ENCODE results near the gene DHX36.

Gene DHX36

DNA sequence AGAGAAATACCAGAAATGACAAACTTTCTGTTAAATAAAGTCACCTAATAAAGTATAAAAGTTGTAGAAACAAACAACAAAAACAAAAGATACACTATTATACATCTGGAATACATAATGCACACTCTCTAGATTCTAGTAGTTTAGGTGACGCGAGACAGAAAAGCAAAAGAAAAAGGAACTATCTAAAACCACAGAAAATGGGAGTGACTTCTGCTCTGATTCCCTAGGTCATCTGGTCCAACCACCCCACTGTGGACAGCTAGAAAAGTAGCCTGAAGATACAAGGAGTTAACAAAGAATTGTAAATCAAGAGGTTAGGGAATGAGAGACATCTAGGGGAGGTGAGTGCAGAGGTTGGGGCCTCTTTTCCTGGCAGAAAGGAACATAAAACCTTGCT is 39.1 kb downstream of the DHX36 start:
- H3K9ac ChIP-seq (ENCODE audit: low read length in 2 of 2) = no peak overlapping the region
- no peak overlapping the region for H3K27ac ChIP-seq (ENCODE audit: low read length)
- no peaks in the 10 kb centered on the region for H3K4me1 ChIP-seq (ENCODE audit: control insufficient read depth, insufficient read depth, low read length)
- peaks cover 2 to 17% of the 10 kb centered on the region in 2 donors for H3K36me3 ChIP-seq (ENCODE audit: control insufficient read depth in 2 of 2, insufficient read depth in 2 of 2, low read length in 2 of 2)
- H3K4me3 ChIP-seq (ENCODE audit: low read length in 2 of 2) = no peak overlapping the region
- no peaks in the 10 kb centered on the region for H3K27me3 ChIP-seq (ENCODE audit: control insufficient read depth in 1 of 2, insufficient read depth in 2 of 2, low read length in 2 of 2)
- no peaks in the 10 kb centered on the region for H3K9me3 ChIP-seq (ENCODE audit: control insufficient read depth in 2 of 2, low read length in 2 of 2)

GRCh38 chr3:154280161-154280560 is 44.1 kb downstream of the DHX36 start:
- Histone ChIP-seq H3K27ac (ENCODE audit: low read length) (no peak overlapping the region), H3K36me3 (ENCODE audit: control insufficient read depth in 2 of 2, insufficient read depth in 2 of 2, low read length in 2 of 2) (peaks cover 14 to 27% of the 10 kb centered on the region in 2 donors), H3K9me3 (ENCODE audit: control insufficient read depth in 2 of 2, low read length in 2 of 2) (no peaks in the 10 kb centered on the region), H3K27me3 (ENCODE audit: control insufficient read depth in 1 of 2, insufficient read depth in 2 of 2, low read length in 2 of 2) (no peaks in the 10 kb centered on the region), H3K4me1 (ENCODE audit: control insufficient read depth, insufficient read depth, low read length) (no peaks in the 10 kb centered on the region), H3K9ac (ENCODE audit: low read length in 2 of 2) (no peak overlapping the region), H3K4me3 (ENCODE audit: low read length in 2 of 2) (no peak overlapping the region)

- Histone ChIP-seq H3K27ac (ENCODE audit: low read length) (no peak overlapping the region), H3K27me3 (ENCODE audit: control insufficient read depth in 1 of 2, insufficient read depth in 2 of 2, low read length in 2 of 2) (no peaks in the 10 kb centered on the region), H3K9ac (ENCODE audit: low read length in 2 of 2) (no peak overlapping the region), H3K9me3 (ENCODE audit: control insufficient read depth in 2 of 2, low read length in 2 of 2) (no peaks in the 10 kb centered on the region), H3K4me3 (ENCODE audit: low read length in 2 of 2) (no peak overlapping the region), H3K36me3 (ENCODE audit: control insufficient read depth in 2 of 2, insufficient read depth in 2 of 2, low read length in 2 of 2) (peaks cover 21 to 30% of the 10 kb centered on the region in 2 donors), H3K4me1 (ENCODE audit: control insufficient read depth, insufficient read depth, low read length) (no peaks in the 10 kb centered on the region)
These were observed 48.3 kb downstream of the DHX36 start for GRCh38 chr3:154275965-154276364.

- Histone ChIP-seq H3K4me1 (ENCODE audit: control insufficient read depth, insufficient read depth, low read length) (no peaks in the 10 kb centered on the region), H3K27me3 (ENCODE audit: control insufficient read depth in 1 of 2, insufficient read depth in 2 of 2, low read length in 2 of 2) (no peaks in the 10 kb centered on the region), H3K9me3 (ENCODE audit: control insufficient read depth in 2 of 2, low read length in 2 of 2) (no peaks in the 10 kb centered on the region), H3K9ac (ENCODE audit: low read length in 2 of 2) (no peak overlapping the region), H3K27ac (ENCODE audit: low read length) (no peak overlapping the region), H3K4me3 (ENCODE audit: low read length in 2 of 2) (no peak overlapping the region), H3K36me3 (ENCODE audit: control insufficient read depth in 2 of 2, insufficient read depth in 2 of 2, low read length in 2 of 2) (peaks cover 21 to 24% of the 10 kb centered on the region in 2 donors)
These were observed 49.0 kb downstream of the DHX36 start for GRCh38 chr3:154275292-154275691.

DNA sequence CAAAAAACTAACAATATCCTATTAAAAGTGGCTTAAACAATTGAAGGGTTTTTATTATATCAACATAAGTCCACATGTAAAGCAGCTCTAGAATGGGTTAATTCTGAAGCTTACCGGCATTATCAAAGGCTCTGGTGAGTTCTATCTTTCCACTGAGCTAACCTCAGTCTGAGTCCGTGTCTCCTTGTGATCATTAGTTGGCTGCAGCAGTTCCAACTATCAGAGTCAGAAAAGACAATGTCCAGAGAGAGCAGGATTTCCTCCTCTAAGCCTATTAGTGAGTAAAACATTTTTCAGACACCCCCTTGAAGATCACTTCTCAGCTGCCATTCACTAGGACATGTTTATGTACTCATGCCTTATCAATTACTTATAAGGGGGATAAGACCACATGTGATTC is 49.9 kb downstream of the DHX36 start:
- H3K27me3 ChIP-seq (ENCODE audit: control insufficient read depth in 1 of 2, insufficient read depth in 2 of 2, low read length in 2 of 2) = no peaks in the 10 kb centered on the region
- H3K36me3 ChIP-seq (ENCODE audit: control insufficient read depth in 2 of 2, insufficient read depth in 2 of 2, low read length in 2 of 2) = peaks cover 21 to 24% of the 10 kb centered on the region in 2 donors
- H3K4me3 ChIP-seq (ENCODE audit: low read length in 2 of 2) = no peak overlapping the region
- no peak overlapping the region for H3K27ac ChIP-seq (ENCODE audit: low read length)
- no peaks in the 10 kb centered on the region for H3K9me3 ChIP-seq (ENCODE audit: control insufficient read depth in 2 of 2, low read length in 2 of 2)
- no peak overlapping the region for H3K9ac ChIP-seq (ENCODE audit: low read length in 2 of 2)
- H3K4me1 ChIP-seq (ENCODE audit: control insufficient read depth, insufficient read depth, low read length) = no peaks in the 10 kb centered on the region

DNA sequence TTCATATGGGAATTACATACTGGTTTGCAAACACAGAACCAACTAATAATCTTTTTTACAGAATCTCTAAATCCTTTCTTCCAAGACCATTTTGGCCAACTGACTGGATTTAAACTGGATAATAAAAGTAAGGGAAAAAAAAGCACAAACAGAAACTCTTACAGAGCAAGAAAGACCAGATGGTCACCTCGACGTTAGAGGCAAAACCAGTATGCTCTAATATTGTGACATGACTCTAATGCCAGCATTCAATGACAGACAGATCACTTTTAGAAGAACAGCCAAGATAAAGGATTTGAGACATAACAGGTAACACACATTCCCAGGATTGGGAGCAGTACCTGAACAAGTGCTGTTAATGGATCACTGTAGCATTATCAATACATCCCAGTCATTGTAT is 50.9 kb downstream of the DHX36 start:
- Histone ChIP-seq H3K27ac (ENCODE audit: low read length) (no peak overlapping the region), H3K4me3 (ENCODE audit: low read length in 2 of 2) (no peak overlapping the region), H3K36me3 (ENCODE audit: control insufficient read depth in 2 of 2, insufficient read depth in 2 of 2, low read length in 2 of 2) (peaks cover 18 to 24% of the 10 kb centered on the region in 2 donors), H3K4me1 (ENCODE audit: control insufficient read depth, insufficient read depth, low read length) (no peaks in the 10 kb centered on the region), H3K27me3 (ENCODE audit: control insufficient read depth in 1 of 2, insufficient read depth in 2 of 2, low read length in 2 of 2) (no peaks in the 10 kb centered on the region), H3K9me3 (ENCODE audit: control insufficient read depth in 2 of 2, low read length in 2 of 2) (peaks cover 0 to 1% of the 10 kb centered on the region in 2 donors), H3K9ac (ENCODE audit: low read length in 2 of 2) (no peak overlapping the region)

DNA sequence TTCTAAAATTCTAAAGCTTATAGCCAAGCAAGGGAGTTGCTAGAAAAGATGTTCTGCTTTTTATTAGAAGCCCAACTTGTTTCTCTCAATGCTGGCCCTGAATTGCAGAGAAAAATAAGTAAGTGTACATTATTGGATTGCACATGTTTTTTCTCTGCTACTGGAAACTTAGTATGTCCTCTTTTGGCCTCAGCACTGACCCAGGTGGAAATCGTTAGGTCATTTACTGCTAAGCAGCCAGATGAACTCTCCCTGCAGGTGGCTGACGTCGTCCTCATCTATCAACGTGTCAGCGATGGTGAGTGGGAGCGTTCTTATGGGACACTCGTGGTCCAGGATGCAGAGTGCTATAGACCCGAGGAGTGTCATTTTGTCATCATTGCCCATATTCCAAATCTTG is 69.8 kb downstream of the DHX36 start:
- H3K36me3 ChIP-seq (ENCODE audit: control insufficient read depth in 2 of 2, insufficient read depth in 2 of 2, low read length in 2 of 2) = peaks cover 27 to 37% of the 10 kb centered on the region in 2 donors
- no peaks in the 10 kb centered on the region for H3K27me3 ChIP-seq (ENCODE audit: control insufficient read depth in 1 of 2, insufficient read depth in 2 of 2, low read length in 2 of 2)
- H3K9ac ChIP-seq (ENCODE audit: low read length in 2 of 2) = no peak overlapping the region
- H3K4me1 ChIP-seq (ENCODE audit: control insufficient read depth, insufficient read depth, low read length) = peaks cover 7% of the 10 kb centered on the region
- peaks cover 0 to 3% of the 10 kb centered on the region in 2 donors for H3K9me3 ChIP-seq (ENCODE audit: control insufficient read depth in 2 of 2, low read length in 2 of 2)
- H3K4me3 ChIP-seq (ENCODE audit: low read length in 2 of 2) = no peak overlapping the region
- H3K27ac ChIP-seq (ENCODE audit: low read length) = peak overlapping the region; percentile 46

DNA sequence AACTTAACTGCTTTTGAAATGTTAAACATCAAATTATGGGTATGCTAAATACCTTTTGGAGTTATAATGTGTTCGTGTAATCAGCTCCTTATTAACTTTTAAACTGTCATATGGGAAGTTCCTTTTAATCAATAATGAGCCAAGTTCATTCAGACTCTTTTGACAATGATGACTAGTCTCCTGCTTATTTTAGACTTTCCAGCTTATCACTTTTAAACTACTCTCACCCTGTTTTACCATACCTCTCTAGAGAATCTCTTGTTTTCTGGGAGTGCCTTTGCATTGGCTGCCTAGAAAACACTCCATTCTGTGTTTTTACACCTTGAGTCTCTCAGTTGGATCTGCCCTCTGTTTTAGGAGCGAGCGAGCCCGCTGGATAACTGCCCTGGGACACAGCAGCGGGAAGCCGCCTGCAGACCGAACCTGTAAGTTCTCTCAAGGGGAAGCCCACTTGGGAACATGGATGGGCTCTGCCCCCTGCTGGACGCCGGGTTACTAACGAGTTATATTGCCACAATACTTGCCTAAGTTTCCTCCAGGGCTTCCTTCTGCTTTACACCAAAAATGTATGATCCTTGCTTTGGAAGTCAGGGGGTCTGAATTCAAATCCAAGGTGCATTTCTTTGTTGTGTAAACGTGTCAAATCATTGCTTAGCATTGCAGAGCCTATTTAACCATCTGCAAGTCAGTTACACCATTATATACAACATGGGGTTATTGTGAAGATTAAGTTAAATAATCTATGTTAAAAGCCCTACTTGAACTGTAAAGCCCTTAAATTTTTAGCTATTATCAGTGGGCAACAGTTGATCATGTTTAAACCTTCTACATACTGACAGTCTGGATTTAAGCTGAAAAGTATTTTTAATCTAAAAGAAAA is 71.3 kb downstream of the DHX36 start:
- Histone ChIP-seq H3K36me3 (ENCODE audit: control insufficient read depth in 2 of 2, insufficient read depth in 2 of 2, low read length in 2 of 2) (peaks cover 17 to 28% of the 10 kb centered on the region in 2 donors), H3K27ac (ENCODE audit: low read length) (no peak overlapping the region), H3K9me3 (ENCODE audit: control insufficient read depth in 2 of 2, low read length in 2 of 2) (no peaks in the 10 kb centered on the region), H3K4me1 (ENCODE audit: control insufficient read depth, insufficient read depth, low read length) (peaks cover 7% of the 10 kb centered on the region), H3K27me3 (ENCODE audit: control insufficient read depth in 1 of 2, insufficient read depth in 2 of 2, low read length in 2 of 2) (no peaks in the 10 kb centered on the region), H3K9ac (ENCODE audit: low read length in 2 of 2) (no peak overlapping the region), H3K4me3 (ENCODE audit: low read length in 2 of 2) (peak overlapping the region in 1 of 2 donors; percentile 38)

- H3K27ac ChIP-seq (ENCODE audit: low read length) = no peak overlapping the region
- no peaks in the 10 kb centered on the region for H3K9me3 ChIP-seq (ENCODE audit: control insufficient read depth in 2 of 2, low read length in 2 of 2)
- H3K36me3 ChIP-seq (ENCODE audit: control insufficient read depth in 2 of 2, insufficient read depth in 2 of 2, low read length in 2 of 2) = peaks cover 13 to 25% of the 10 kb centered on the region in 2 donors
- no peak overlapping the region for H3K9ac ChIP-seq (ENCODE audit: low read length in 2 of 2)
- H3K4me3 ChIP-seq (ENCODE audit: low read length in 2 of 2) = no peak overlapping the region
- peaks cover 7% of the 10 kb centered on the region for H3K4me1 ChIP-seq (ENCODE audit: control insufficient read depth, insufficient read depth, low read length)
- no peaks in the 10 kb centered on the region for H3K27me3 ChIP-seq (ENCODE audit: control insufficient read depth in 1 of 2, insufficient read depth in 2 of 2, low read length in 2 of 2)
These were observed 72.7 kb downstream of the DHX36 start for GRCh38 chr3:154251610-154252009.

DNA sequence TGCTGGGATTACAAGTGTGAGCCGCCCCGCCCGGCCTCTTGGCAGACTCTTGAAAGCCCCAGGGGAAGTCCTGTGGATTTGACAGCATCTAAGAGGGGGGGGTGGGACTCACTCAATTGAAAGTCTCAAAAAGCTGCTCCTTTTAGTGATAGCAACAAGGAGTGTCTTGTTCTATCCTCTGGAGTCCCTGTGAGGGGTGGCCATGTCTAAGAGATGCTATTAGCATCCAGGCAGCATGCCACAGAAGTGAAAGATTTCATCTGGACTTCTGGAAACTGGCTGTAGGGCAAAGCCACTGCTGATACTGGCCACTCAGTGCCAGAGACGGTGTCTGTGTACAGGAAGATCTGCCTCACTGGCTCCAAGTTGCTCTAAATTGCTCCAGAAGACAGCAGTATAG is 74.0 kb downstream of the DHX36 start:
- Histone ChIP-seq H3K4me1 (ENCODE audit: control insufficient read depth, insufficient read depth, low read length) (peaks cover 4% of the 10 kb centered on the region), H3K4me3 (ENCODE audit: low read length in 2 of 2) (no peak overlapping the region), H3K9me3 (ENCODE audit: control insufficient read depth in 2 of 2, low read length in 2 of 2) (no peaks in the 10 kb centered on the region), H3K9ac (ENCODE audit: low read length in 2 of 2) (no peak overlapping the region), H3K27me3 (ENCODE audit: control insufficient read depth in 1 of 2, insufficient read depth in 2 of 2, low read length in 2 of 2) (no peaks in the 10 kb centered on the region), H3K27ac (ENCODE audit: low read length) (no peak overlapping the region), H3K36me3 (ENCODE audit: control insufficient read depth in 2 of 2, insufficient read depth in 2 of 2, low read length in 2 of 2) (peaks cover 13 to 27% of the 10 kb centered on the region in 2 donors)

DNA sequence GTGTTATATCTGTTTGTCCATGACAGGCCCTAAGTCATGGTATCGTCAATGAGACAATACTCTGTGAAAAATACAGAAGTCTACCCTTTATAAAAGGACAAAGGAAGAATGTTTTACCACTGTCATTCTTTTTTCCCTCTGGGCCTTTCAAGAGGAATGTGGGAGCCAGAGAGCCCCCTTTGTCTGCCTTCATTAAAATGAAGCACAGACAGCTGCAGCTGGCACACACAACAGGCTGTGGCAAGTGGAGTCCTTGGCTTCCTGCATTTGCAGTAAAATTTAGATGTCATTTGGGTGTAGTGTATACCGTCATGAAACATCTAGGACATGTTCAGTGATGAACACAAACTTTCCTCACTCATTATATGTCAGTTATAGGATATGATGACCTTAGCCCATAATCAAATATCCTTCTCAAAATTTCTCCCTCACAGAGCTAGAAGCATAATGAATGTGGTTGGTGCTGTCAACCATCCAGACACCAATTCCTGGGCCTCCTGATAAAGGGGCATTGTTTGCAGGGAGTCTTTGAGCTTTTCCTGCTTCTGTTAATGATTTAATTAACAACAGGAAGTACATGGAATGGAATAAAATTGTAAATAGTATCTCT is 76.4 kb downstream of the DHX36 start:
- no peaks in the 10 kb centered on the region for H3K9me3 ChIP-seq (ENCODE audit: control insufficient read depth in 2 of 2, low read length in 2 of 2)
- peaks cover 11 to 17% of the 10 kb centered on the region in 2 donors for H3K36me3 ChIP-seq (ENCODE audit: control insufficient read depth in 2 of 2, insufficient read depth in 2 of 2, low read length in 2 of 2)
- H3K4me1 ChIP-seq (ENCODE audit: control insufficient read depth, insufficient read depth, low read length) = peaks cover 4% of the 10 kb centered on the region
- H3K9ac ChIP-seq (ENCODE audit: low read length in 2 of 2) = no peak overlapping the region
- H3K4me3 ChIP-seq (ENCODE audit: low read length in 2 of 2) = no peak overlapping the region
- no peaks in the 10 kb centered on the region for H3K27me3 ChIP-seq (ENCODE audit: control insufficient read depth in 1 of 2, insufficient read depth in 2 of 2, low read length in 2 of 2)
- peak overlapping the region; percentile 4 for H3K27ac ChIP-seq (ENCODE audit: low read length)

Measured in stomach smooth muscle (tissue), 2 donors.